ENCODE measurements around the gene MYH15. TPM values are rescaled to one million over a fixed set of nuclear protein-coding genes. Genes with fewer than 3 reads are reported as not detected.

Gene MYH15
- polyA plus RNA-seq, 3 donors: not detected

DNA sequence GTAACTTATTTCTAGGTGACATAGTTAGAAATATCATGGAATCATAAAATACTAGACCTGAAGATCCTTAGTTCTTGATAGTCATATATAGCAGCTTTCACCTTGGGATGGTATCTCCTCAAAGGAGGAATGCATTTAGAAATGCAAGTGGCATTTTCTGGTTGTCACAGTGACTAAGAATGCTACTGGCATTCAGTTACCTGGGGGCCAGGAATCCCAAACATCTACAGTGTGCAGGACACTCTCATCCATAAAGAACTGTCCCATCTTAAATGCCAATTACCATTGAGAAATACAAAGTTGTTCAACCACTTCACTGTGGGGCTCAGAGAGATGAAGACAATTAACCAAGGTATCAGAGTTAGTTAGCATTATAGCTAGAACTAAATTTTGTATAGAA lies 36.7 kb downstream of the MYH15 start:
- Mint-ChIP-seq H3K36me3 (no peaks in the 10 kb centered on the region), H3K9me3 (peaks cover 0 to 2% (median 0%) of the 10 kb centered on the region in 7 donors), H3K27me3 (ENCODE audit: low read depth in 3 of 3) (peaks cover 0 to 2% (median 0%) of the 10 kb centered on the region in 3 donors), H3K4me3 (no peak overlapping the region), H3K4me1 (peaks cover 1% of the 10 kb centered on the region), H3K27ac (no peak overlapping the region)
- no peak for DNase-seq
- no peaks in the 10 kb centered on the region for H3K4me1 ChIP-seq (ENCODE audit: control insufficient read depth in 1 of 2, insufficient read depth in 2 of 2, low read length in 2 of 2)
- H3K27ac ChIP-seq (ENCODE audit: low read depth in 1 of 2, low read length in 2 of 2): no peak overlapping the region
- no peaks in the 10 kb centered on the region for H3K27me3 ChIP-seq (ENCODE audit: control insufficient read depth in 2 of 2, insufficient read depth in 2 of 2, low read length in 2 of 2)
- no peak overlapping the region for H3K4me3 ChIP-seq (replicated peaks in 1 of 3; ENCODE audit: low read depth in 2 of 3, low read length in 3 of 3)
- H2AFZ ChIP-seq (ENCODE audit: insufficient read depth, low read depth, low read length, poor library complexity, severe bottlenecking): no peak overlapping the region
- no peaks in the 10 kb centered on the region for H4K20me1 ChIP-seq (ENCODE audit: insufficient read depth, low read length)
- no peak overlapping the region for H3K4me2 ChIP-seq (replicated peaks; ENCODE audit: extremely low read depth, low read length, poor library complexity, severe bottlenecking)
- TF ChIP-seq, protein P1, sequence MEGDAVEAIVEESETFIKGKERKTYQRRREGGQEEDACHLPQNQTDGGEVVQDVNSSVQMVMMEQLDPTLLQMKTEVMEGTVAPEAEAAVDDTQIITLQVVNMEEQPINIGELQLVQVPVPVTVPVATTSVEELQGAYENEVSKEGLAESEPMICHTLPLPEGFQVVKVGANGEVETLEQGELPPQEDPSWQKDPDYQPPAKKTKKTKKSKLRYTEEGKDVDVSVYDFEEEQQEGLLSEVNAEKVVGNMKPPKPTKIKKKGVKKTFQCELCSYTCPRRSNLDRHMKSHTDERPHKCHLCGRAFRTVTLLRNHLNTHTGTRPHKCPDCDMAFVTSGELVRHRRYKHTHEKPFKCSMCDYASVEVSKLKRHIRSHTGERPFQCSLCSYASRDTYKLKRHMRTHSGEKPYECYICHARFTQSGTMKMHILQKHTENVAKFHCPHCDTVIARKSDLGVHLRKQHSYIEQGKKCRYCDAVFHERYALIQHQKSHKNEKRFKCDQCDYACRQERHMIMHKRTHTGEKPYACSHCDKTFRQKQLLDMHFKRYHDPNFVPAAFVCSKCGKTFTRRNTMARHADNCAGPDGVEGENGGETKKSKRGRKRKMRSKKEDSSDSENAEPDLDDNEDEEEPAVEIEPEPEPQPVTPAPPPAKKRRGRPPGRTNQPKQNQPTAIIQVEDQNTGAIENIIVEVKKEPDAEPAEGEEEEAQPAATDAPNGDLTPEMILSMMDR (IDR thresholded peaks at IDR 0.05): no peak
- intact Hi-C loops (cut with micrococcal nuclease): loop anchor here in 1 of 2 donors (10.0 kb wide), 1 partner anchor 1229 kb away; no protein-coding TSS in a partner anchor
- no peaks in the 10 kb centered on the region for H3K9me3 ChIP-seq (replicated peaks in 1 of 2; ENCODE audit: control insufficient read depth in 1 of 2, insufficient read depth in 1 of 2, low read length in 2 of 2)
- H3K9ac ChIP-seq (ENCODE audit: insufficient read depth, low read length, poor library complexity, severe bottlenecking): no peak overlapping the region
- no peaks in the 10 kb centered on the region for H3K36me3 ChIP-seq (replicated peaks in 1 of 2; ENCODE audit: control insufficient read depth in 1 of 2, insufficient read depth in 2 of 2, low read length in 2 of 2)
- H3K79me2 ChIP-seq (ENCODE audit: insufficient read depth, low read length): no peaks in the 10 kb centered on the region

DNA sequence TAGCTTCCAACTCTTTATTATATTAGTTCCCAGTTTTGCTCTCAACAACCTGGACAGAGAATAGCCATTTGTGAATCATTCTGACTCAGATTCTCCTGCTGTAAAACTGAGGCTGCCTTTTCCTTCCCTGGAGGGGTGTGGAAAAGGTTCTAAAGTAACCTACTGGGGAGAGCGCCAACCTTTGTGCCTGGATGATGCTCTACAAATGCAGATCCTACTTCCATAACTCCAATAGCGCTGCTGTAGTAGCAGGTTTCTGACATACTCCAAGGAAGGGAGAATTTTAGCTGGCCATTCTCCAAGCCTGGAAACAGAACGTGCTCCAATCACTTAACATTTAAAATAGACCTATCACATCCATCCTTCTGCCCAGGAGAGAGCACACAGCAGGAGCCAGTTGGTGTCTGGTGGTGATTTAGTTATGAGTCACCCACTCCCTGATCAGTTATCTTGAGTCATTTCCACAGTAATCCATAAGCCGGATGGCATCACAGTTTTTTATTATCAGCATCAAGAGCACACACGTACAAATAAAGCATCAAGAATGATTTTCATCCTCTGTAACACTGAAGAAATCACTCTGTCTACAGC lies 38.3 kb downstream of the MYH15 start:
- Mint-ChIP-seq H3K4me1 (no peaks in the 10 kb centered on the region), H3K36me3 (no peaks in the 10 kb centered on the region), H3K27me3 (ENCODE audit: low read depth in 3 of 3) (peaks cover 0 to 2% (median 0%) of the 10 kb centered on the region in 3 donors), H3K27ac (no peak overlapping the region), H3K4me3 (no peak overlapping the region), H3K9me3 (peaks cover 0 to 2% (median 0%) of the 10 kb centered on the region in 7 donors)
- Histone ChIP-seq H3K79me2 (ENCODE audit: insufficient read depth, low read length) (no peaks in the 10 kb centered on the region), H2AFZ (ENCODE audit: insufficient read depth, low read depth, low read length, poor library complexity, severe bottlenecking) (no peak overlapping the region), H3K27ac (ENCODE audit: low read depth in 1 of 2, low read length in 2 of 2) (no peak overlapping the region), H3K4me1 (ENCODE audit: control insufficient read depth in 1 of 2, insufficient read depth in 2 of 2, low read length in 2 of 2) (no peaks in the 10 kb centered on the region), H3K9me3 (replicated peaks in 1 of 2; ENCODE audit: control insufficient read depth in 1 of 2, insufficient read depth in 1 of 2, low read length in 2 of 2) (no peaks in the 10 kb centered on the region), H4K20me1 (ENCODE audit: insufficient read depth, low read length) (no peaks in the 10 kb centered on the region), H3K27me3 (ENCODE audit: control insufficient read depth in 2 of 2, insufficient read depth in 2 of 2, low read length in 2 of 2) (no peaks in the 10 kb centered on the region), H3K36me3 (replicated peaks in 1 of 2; ENCODE audit: control insufficient read depth in 1 of 2, insufficient read depth in 2 of 2, low read length in 2 of 2) (no peaks in the 10 kb centered on the region), H3K4me3 (replicated peaks in 1 of 3; ENCODE audit: low read depth in 2 of 3, low read length in 3 of 3) (no peak overlapping the region), H3K9ac (ENCODE audit: insufficient read depth, low read length, poor library complexity, severe bottlenecking) (no peak overlapping the region), H3K4me2 (replicated peaks; ENCODE audit: extremely low read depth, low read length, poor library complexity, severe bottlenecking) (no peak overlapping the region)
- no peak for DNase-seq
- WGBS (ENCODE audit: insufficient coverage): 87% methylated on average over 4 of the region's 5 CpGs
- intact Hi-C loops (cut with micrococcal nuclease): loop anchor here in 1 of 2 donors (10.0 kb wide), 1 partner anchor 1227 kb away; no protein-coding TSS in a partner anchor
- TF ChIP-seq, protein P1 (IDR thresholded peaks at IDR 0.05): no peak

Measured in CD14-positive monocyte (primary cell).